BE2C (cell line): ENCODE results near the gene PAGE4.

Experiments
- DNase-seq: peaks from one replicate; pipeline ENCODE4 v3.0.0-alpha.2; 2020
- H3K27me3 ChIP-seq: fragments of 250-450 bp; sonication (Bioruptor Pico); 2 replicates; pipeline ENCODE4 v1.5.1; 2020; ENCODE audit warnings: mild to moderate bottlenecking
- H3K36me3 ChIP-seq: fragments of 250-450 bp; sonication (Bioruptor Pico); 2 replicates; pipeline ENCODE4 v1.5.1; 2020; ENCODE audit warnings: mild to moderate bottlenecking
- H3K4me1 ChIP-seq: fragments of 250-450 bp; sonication (Bioruptor Pico); 2 replicates; pipeline ENCODE4 v1.5.1; 2020
- H3K4me3 ChIP-seq: 2 replicates; pipeline ENCODE4 v1.5.1; 2011; ENCODE audit warnings: low read depth, low read length
- H3K9me3 ChIP-seq: fragments of 250-450 bp; sonication (Bioruptor Pico); 2 replicates; pipeline ENCODE4 v1.5.1; 2020
- CTCF ChIP-seq: IDR thresholded peaks from 2 replicates; pipeline ENCODE4 v1.5.1; 2012; ENCODE audit warnings: mild to moderate bottlenecking, low read depth, low read length

PAGE4 gene

GRCh38 chrX:49876750-49877149 is 47.6 kb downstream of the PAGE4 start:
- Histone ChIP-seq H3K4me1 (no peaks in the 10 kb centered on the region), H3K27me3 (no peaks in the 10 kb centered on the region), H3K36me3 (no peaks in the 10 kb centered on the region), H3K4me3 (no peak overlapping the region), H3K9me3 (no peaks in the 10 kb centered on the region)
- peak; percentile 50 for TF ChIP-seq CTCF
- peak; percentile 26 for DNase-seq

- no peak for TF ChIP-seq CTCF
These were observed 48.4 kb downstream of the PAGE4 start for GRCh38 chrX:49877397-49878101.

GRCh38 chrX:49878128-49878833 is 49.2 kb downstream of the PAGE4 start:
- H3K9me3 ChIP-seq, result no peaks in the 10 kb centered on the region
- no peaks in the 10 kb centered on the region for H3K27me3 ChIP-seq
- TF ChIP-seq CTCF, result no peak
- H3K4me1 ChIP-seq, result no peaks in the 10 kb centered on the region
- peak; percentile 26 for DNase-seq
- peak overlapping the region; percentile 61 for H3K4me3 ChIP-seq
- no peaks in the 10 kb centered on the region for H3K36me3 ChIP-seq

More at GRCh38 chrX:49877397-49878101, 48.4 kb downstream of the PAGE4 start:
- Histone ChIP-seq H3K9me3 (no peaks in the 10 kb centered on the region), H3K4me3 (no peak overlapping the region), H3K27me3 (no peaks in the 10 kb centered on the region), H3K4me1 (no peaks in the 10 kb centered on the region), H3K36me3 (no peaks in the 10 kb centered on the region)
- DNase-seq, result no peak

GRCh38 chrX:49878834-49879655 is 49.9 kb downstream of the PAGE4 start, which contains the start of gene USP27X:
Gene USP27X, plus strand, starts transcription at chrX:49879484. Its CDS starts 824 bp downstream, at chrX:49880308.
- no peaks in the 10 kb centered on the region for H3K9me3 ChIP-seq
- peak within 1 kb of the TSS; percentile 61 for H3K4me3 ChIP-seq
- no peaks in the 10 kb centered on the region for H3K27me3 ChIP-seq
- DNase-seq, result peak; percentile 78
- peak; percentile 59 for TF ChIP-seq CTCF
- no peaks in the 10 kb centered on the region for H3K36me3 ChIP-seq
- H3K4me1 ChIP-seq, result no peaks in the 10 kb centered on the region

GRCh38 chrX:49879656-49880277 is 50.7 kb downstream of the PAGE4 start:
- no peak for TF ChIP-seq CTCF
- DNase-seq, result no peak
- H3K4me3 ChIP-seq, result peak overlapping the region; percentile 61
- no peaks in the 10 kb centered on the region for H3K36me3 ChIP-seq
- H3K9me3 ChIP-seq, result no peaks in the 10 kb centered on the region
- H3K4me1 ChIP-seq, result no peaks in the 10 kb centered on the region
- H3K27me3 ChIP-seq, result no peaks in the 10 kb centered on the region
